Measurements from ENCODE around the gene TNFRSF13B.
"Not testable (repeated sequence)": the region's sequence is repeated elsewhere in the genome, so short reads cannot be mapped to it uniquely, and the experiment has no call there.

Gene TNFRSF13B

GRCh38 chr17:16924696-16925440 lies 47.0 kb downstream of the TNFRSF13B start:
- no peak for DNase-seq

GRCh38 chr17:16923904-16924695 lies 47.8 kb downstream of the TNFRSF13B start:
- no peak for DNase-seq

- no peak for DNase-seq
Measured at GRCh38 chr17:16923097-16923903, 48.6 kb downstream of the TNFRSF13B start.

GRCh38 chr17:16922386-16923096 lies 49.4 kb downstream of the TNFRSF13B start:
- no peak for DNase-seq

GRCh38 chr17:16921451-16921850 lies 50.5 kb downstream of the TNFRSF13B start:
- DNase-seq = not testable (repeated sequence)

GRCh38 chr17:16920628-16921020 lies 51.3 kb downstream of the TNFRSF13B start:
- DNase-seq = no peak

- DNase-seq = no peak
Measured at GRCh38 chr17:16919663-16920627, 52.0 kb downstream of the TNFRSF13B start.

GRCh38 chr17:16918443-16918842 lies 53.5 kb downstream of the TNFRSF13B start:
- DNase-seq = no peak

GRCh38 chr17:16917671-16918394 lies 54.1 kb downstream of the TNFRSF13B start:
- no peak for DNase-seq

- no peak for DNase-seq
Measured at GRCh38 chr17:16916557-16916920, 55.4 kb downstream of the TNFRSF13B start.

GRCh38 chr17:16915752-16916556 lies 56.0 kb downstream of the TNFRSF13B start:
- DNase-seq = no peak

GRCh38 chr17:16913463-16913862 lies 58.5 kb downstream of the TNFRSF13B start:
- no peak for DNase-seq

- no peak for DNase-seq
Measured at GRCh38 chr17:16912021-16912962, 59.6 kb downstream of the TNFRSF13B start.

- DNase-seq = no peak
Measured at GRCh38 chr17:16911141-16911937, 60.6 kb downstream of the TNFRSF13B start.

GRCh38 chr17:16910341-16910740 lies 61.6 kb downstream of the TNFRSF13B start:
- no peak for DNase-seq

- DNase-seq = no peak
Measured at GRCh38 chr17:16909472-16910246, 62.3 kb downstream of the TNFRSF13B start.

- no peak for DNase-seq
Measured at GRCh38 chr17:16908273-16908672, 63.6 kb downstream of the TNFRSF13B start.

All from stimulated activated CD4-positive, alpha-beta T cell treated with anti-CD3 and anti-CD28 coated beads, Interleukin-4, amount 100 ng/mL, for 24 hours (primary cell).